CD4-positive, alpha-beta T cell (primary cell): ENCODE data around the gene ZNF487. TPM values are rescaled to one million over a fixed set of nuclear protein-coding genes. Genes with fewer than 3 reads are reported as not detected.

Source experiments
- ATAC-seq: fragments of 200-7000 bp; cut with Tn5 transposase; one replicate; pipeline ENCODE4 v1.10.0; 2022; ENCODE audit warnings: mild to moderate bottlenecking; ENCODE audit not compliant: poor library complexity
- CTCF ChIA-PET: fragments of 350-600 bp; sonication (Branson Sonifier 250); formaldehyde crosslinking; loops from one replicate; lab custom pipeline; 2021; ENCODE audit warnings: antibody characterized with exemption, inconsistent platforms; lab: Charles Lee
- POLR2A ChIA-PET: fragments of 350-600 bp; sonication (Branson Sonifier 250); formaldehyde crosslinking; loops from one replicate; lab custom pipeline; 2021; ENCODE audit warnings: antibody characterized with exemption, inconsistent platforms; lab: Charles Lee
- DNase-seq, 14 experiments: peaks; one replicate each; pipeline ENCODE4 v3.0.0-alpha.2; 2013 to 2020; ENCODE audit warnings: mixed read lengths in 2 of 14
- H3K27ac ChIP-seq, 2 donors: one replicate each; pipeline versions ENCODE4 v1.5.1 to v1.7.0; 2013; ENCODE audit warnings: low read length in 2 of 2, low read depth in 1 of 2, mild to moderate bottlenecking in 1 of 2
- H3K27me3 ChIP-seq, 2 experiments: 1 replicate in 1 of 2; 2 replicates in 1 of 2; pipeline versions ENCODE4 v1.6.1 to v1.7.0; 2013; ENCODE audit warnings: low read length in 2 of 2, control low read depth in 1 of 2, mild to moderate bottlenecking in 1 of 2, moderate library complexity in 1 of 2; ENCODE audit not compliant: insufficient read depth in 2 of 2, control insufficient read depth in 1 of 2
- H3K36me3 ChIP-seq: one replicate; pipeline ENCODE4 v1.6.1; 2013; ENCODE audit warnings: low read length, control low read depth; ENCODE audit not compliant: insufficient read depth
- H3K4me1 ChIP-seq: one replicate; pipeline ENCODE4 v1.6.1; 2013; ENCODE audit warnings: low read length, control low read depth; ENCODE audit not compliant: insufficient read depth
- H3K4me3 ChIP-seq: one replicate; pipeline ENCODE4 v1.5.1; 2013; ENCODE audit warnings: mild to moderate bottlenecking, low read length, moderate library complexity
- H3K9me3 ChIP-seq, 2 experiments: 1 replicate in 1 of 2; 2 replicates in 1 of 2; pipeline versions ENCODE4 v1.6.1 to v1.7.0; 2013; ENCODE audit warnings: low read length in 2 of 2, mild to moderate bottlenecking in 2 of 2, control low read depth in 1 of 2, moderate library complexity in 1 of 2; ENCODE audit not compliant: control insufficient read depth in 1 of 2, insufficient read depth in 1 of 2
- H3K27ac Mint-ChIP-seq: one replicate; pipeline ENCODE4 v1.8.0; 2020; ENCODE audit warnings: mixed read lengths
- H3K27me3 Mint-ChIP-seq: one replicate; pipeline ENCODE4 v1.8.0; 2021; ENCODE audit warnings: mixed read lengths
- H3K36me3 Mint-ChIP-seq: one replicate; pipeline ENCODE4 v1.8.0; 2021; ENCODE audit warnings: low read depth, mixed read lengths
- H3K4me1 Mint-ChIP-seq: one replicate; pipeline ENCODE4 v1.8.0; 2021; ENCODE audit warnings: low read depth, mixed read lengths
- H3K4me3 Mint-ChIP-seq: one replicate; pipeline ENCODE4 v1.8.0; 2020; ENCODE audit warnings: mild to moderate bottlenecking, mixed read lengths
- H3K9me3 Mint-ChIP-seq: one replicate; pipeline ENCODE4 v1.8.0; 2020; ENCODE audit warnings: mixed read lengths
- CTCF ChIP-seq: fragments of 200-600 bp; IDR thresholded peaks from one replicate; pipeline ENCODE4 v1.8.0; 2022; ENCODE audit warnings: antibody characterized with exemption, mild to moderate bottlenecking
- intact Hi-C, 2 experiments: fragments of 100-400 bp; cut with DNase I in 1 of 2; cut with micrococcal nuclease in 1 of 2; formaldehyde crosslinking; loops; one replicate each; pipeline versions ENCODE4 v1.15.1 to v1.9.0; 2023 to 2025; cut with DNase I, micrococcal nuclease
- total RNA-seq, 174 experiments: library from RNA in 2 of 174; stranded (reverse) in 2 of 174; gene quantifications; one replicate each; pipeline ENCODE4 v1.2.3 and lab custom pipeline; 2021 to 2026

The ZNF487 gene
- total RNA-seq, 2 experiments from 2014 or later: 7.5 to 8.5 TPM

GRCh38 chr10:43396928-43397624 is 39.8 kb upstream of the ZNF487 start:
- H3K27me3 ChIP-seq: no peaks in the 10 kb centered on the region
- peaks cover 82% of the 10 kb centered on the region for H3K4me1 ChIP-seq
- ChIA-PET CTCF (interaction anchor here (0.9 to 1.4 kb wide), 3 partner anchors 11 to 104 kb away, joined by 3 to 4 read pairs (median 4); partner anchors contain the start of gene ZNF487), POLR2A (interaction anchor here (0.6 to 4.8 kb wide), 11 partner anchors 10 to 258 kb away, joined by 3 to 54 read pairs (median 4); partner anchors contain the start of genes HNRNPF and ZNF487)
- intact Hi-C loops: loop anchor here (1.0 to 10.0 kb wide), 5 partner anchors 10 to 178 kb away; partner anchors contain the start of genes ZNF239 (in 1 of the 2) and ZNF487 (in 1 of the 2)
- H3K4me3 ChIP-seq: peak overlapping the region; percentile 67
- no peaks in the 10 kb centered on the region for H3K27me3 Mint-ChIP-seq
- H3K36me3 ChIP-seq: peaks cover 50% of the 10 kb centered on the region
- H3K36me3 Mint-ChIP-seq: peaks cover 82% of the 10 kb centered on the region
- H3K27ac ChIP-seq: peak overlapping the region; percentile 92 to 94
- no peak for TF ChIP-seq CTCF
- peak; percentile 49 to 90 (median 64) for DNase-seq
- peak overlapping the region; percentile 94 for H3K4me3 Mint-ChIP-seq
- no peaks in the 10 kb centered on the region for H3K9me3 Mint-ChIP-seq
- peaks cover 86% of the 10 kb centered on the region for H3K4me1 Mint-ChIP-seq
- no peaks in the 10 kb centered on the region for H3K9me3 ChIP-seq
- peak; percentile 54 for ATAC-seq
- H3K27ac Mint-ChIP-seq: peak overlapping the region; percentile 93

- Mint-ChIP-seq H3K4me1 (peaks cover 85% of the 10 kb centered on the region), H3K36me3 (peaks cover 81% of the 10 kb centered on the region), H3K4me3 (peak overlapping the region; percentile 84), H3K9me3 (no peaks in the 10 kb centered on the region), H3K27me3 (no peaks in the 10 kb centered on the region), H3K27ac (peak overlapping the region; percentile 93)
- Histone ChIP-seq H3K4me1 (peaks cover 79% of the 10 kb centered on the region), H3K27ac (peak overlapping the region; percentile 92 to 94), H3K36me3 (peaks cover 45% of the 10 kb centered on the region), H3K4me3 (peak overlapping the region; percentile 67), H3K27me3 (no peaks in the 10 kb centered on the region), H3K9me3 (no peaks in the 10 kb centered on the region)
- DNase-seq: no peak
- intact Hi-C loops: loop anchor here (5.0 to 10.0 kb wide), 3 partner anchors 37 to 176 kb away; partner anchors contain the start of genes ZNF239 (in 1 of the 2) and ZNF487 (in 1 of the 2)
- ChIA-PET POLR2A (interaction anchor here (0.7 to 4.8 kb wide), 4 partner anchors 8 to 19 kb away, joined by 3 to 54 read pairs (median 8); partner anchors contain the start of gene HNRNPF), CTCF (interaction anchor here (1.1 kb wide), 1 partner anchor 10 kb away, joined by 3 read pairs; the partner anchor contains the start of gene HNRNPF)
- ATAC-seq: no peak
- no peak for TF ChIP-seq CTCF
Observed at GRCh38 chr10:43398939-43399319, 38.0 kb upstream of the ZNF487 start.

GRCh38 chr10:43399320-43400310 is 37.3 kb upstream of the ZNF487 start:
- Histone ChIP-seq H3K9me3 (no peaks in the 10 kb centered on the region), H3K27me3 (no peaks in the 10 kb centered on the region), H3K4me3 (peak overlapping the region; percentile 3), H3K4me1 (peaks cover 81% of the 10 kb centered on the region), H3K36me3 (peaks cover 40% of the 10 kb centered on the region), H3K27ac (peak overlapping the region; percentile 92 to 94)
- H3K4me1 Mint-ChIP-seq: peaks cover 88% of the 10 kb centered on the region
- no peaks in the 10 kb centered on the region for H3K9me3 Mint-ChIP-seq
- H3K27me3 Mint-ChIP-seq: no peaks in the 10 kb centered on the region
- H3K4me3 Mint-ChIP-seq: peak overlapping the region; percentile 84
- DNase-seq: peak in 3 of 14 experiments; percentile 22 to 55 (median 46)
- ChIA-PET CTCF (no interaction called here), POLR2A (interaction anchor here (1.4 to 4.8 kb wide), 5 partner anchors 7 to 37 kb away, joined by 4 to 54 read pairs (median 5); partner anchors contain the start of genes HNRNPF and ZNF487)
- peak; percentile 51 for ATAC-seq
- no peak for TF ChIP-seq CTCF
- intact Hi-C loops: loop anchor here (5.0 to 10.0 kb wide), 3 partner anchors 37 to 175 kb away; partner anchors contain the start of genes ZNF239 (in 1 of the 2) and ZNF487 (in 1 of the 2)
- peaks cover 82% of the 10 kb centered on the region for H3K36me3 Mint-ChIP-seq
- H3K27ac Mint-ChIP-seq: peak overlapping the region; percentile 93
